HG03520 (cell line): ENCODE results near the gene SELENOK.

Source experiments
- ATAC-seq: cut with Tn5 transposase; IDR thresholded peaks from one replicate; pipeline ENCODE4 v1.9.1; 2021; ENCODE audit warnings: mild to moderate bottlenecking, moderate library complexity; ENCODE audit not compliant: unreplicated experiment

SELENOK gene

DNA sequence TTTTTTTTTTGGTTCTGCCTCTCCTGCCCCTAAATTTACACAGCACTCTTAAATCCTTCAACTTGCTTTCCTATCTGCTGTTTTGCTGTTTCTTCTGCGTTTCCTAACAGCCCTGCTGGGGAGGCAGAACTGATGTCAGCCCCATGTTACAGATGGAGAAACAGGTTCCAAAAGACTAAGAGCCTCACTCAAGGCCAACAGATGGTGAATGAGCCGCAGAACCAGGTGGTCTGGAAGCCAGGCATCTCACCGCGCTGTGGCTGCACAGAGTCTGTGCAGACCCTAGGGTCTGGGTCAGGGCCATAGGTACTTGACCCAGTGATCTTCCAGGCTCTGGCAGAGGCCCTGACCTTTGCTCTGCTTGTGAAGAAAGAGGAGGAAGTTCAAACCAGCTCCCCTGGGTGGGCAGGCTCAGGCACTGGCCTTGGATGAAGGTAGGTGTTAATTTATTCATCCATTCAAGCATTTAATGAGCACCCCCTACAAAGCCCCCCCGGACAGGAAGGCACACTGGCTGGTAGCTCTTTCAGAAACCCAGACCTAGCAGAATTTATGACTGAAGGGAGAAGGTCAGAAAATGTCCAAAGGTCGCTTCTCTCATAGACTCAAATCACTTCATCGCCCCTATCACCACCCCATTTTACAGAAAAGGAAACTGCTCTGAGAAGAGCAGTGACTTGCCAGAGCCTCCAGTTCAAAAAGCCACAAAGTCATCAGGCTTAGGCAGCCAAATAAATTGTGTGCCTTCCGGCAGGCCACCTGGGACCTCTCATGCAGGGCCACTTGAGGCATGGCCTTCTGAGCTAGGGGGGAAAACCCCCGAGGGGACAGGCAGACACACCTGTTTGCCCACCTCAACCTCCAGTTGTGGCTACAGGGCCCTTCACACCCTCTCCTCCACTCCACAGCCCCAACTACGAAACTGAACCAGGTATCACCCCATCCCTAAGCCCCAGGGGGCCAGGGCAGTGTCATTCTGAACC is 48.2 kb downstream of the SELENOK start:
- no peak for ATAC-seq

DNA sequence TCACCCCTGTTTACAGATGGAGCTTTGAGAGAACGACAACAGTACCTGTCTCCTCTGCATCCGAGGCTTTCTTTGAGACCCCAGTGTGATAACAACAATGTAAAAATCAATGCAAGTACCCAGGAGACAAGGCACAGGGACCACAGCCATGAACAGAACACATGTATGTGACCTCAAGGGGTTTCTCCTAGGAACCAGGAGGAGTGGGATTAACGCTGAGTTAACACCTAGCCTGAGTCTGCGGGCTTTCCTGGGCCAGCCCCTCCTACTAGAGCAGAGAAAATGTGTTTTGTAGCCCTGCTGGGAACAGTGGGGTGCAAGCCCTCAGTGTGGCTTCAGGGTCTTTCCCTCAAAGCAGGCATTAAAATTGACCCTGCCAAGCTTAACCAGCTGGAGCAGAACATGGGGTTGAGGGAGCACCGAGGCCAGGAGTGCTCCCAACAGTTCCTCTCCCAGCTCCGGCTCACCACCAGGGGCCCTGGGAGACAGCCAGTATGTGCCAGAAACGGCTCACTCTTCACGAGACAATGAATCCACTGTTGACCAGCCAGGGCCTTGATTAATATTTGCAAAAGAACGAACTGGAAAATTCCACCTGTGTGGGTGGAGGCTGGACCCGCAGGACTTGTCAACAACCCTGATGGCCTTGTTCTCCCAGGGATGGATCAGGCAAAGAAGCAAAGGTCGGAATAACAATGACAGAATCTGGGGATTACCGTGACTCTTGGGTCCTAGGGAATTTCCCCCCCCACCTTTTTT is 49.0 kb downstream of the SELENOK start:
- ATAC-seq: no peak

DNA sequence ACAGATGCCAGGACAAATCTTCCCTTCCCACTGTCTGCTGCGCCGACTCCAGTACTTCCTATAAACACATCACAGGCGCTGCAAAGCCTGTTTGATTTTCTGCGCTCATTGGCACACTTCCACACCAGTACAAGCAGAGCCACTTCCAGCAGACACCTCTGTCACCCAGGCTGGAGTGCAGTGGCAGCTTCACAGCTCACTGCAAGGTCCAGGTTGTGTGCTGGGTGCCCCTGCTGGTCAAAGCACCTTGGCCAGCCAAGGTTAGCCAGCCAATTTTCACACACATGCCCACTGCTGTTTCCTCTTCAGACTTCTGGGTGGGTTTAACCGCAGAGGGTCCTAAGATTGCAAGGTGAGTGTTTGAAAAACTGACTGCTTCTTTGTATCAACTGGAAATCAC is 50.4 kb downstream of the SELENOK start:
- ATAC-seq: no peak

DNA sequence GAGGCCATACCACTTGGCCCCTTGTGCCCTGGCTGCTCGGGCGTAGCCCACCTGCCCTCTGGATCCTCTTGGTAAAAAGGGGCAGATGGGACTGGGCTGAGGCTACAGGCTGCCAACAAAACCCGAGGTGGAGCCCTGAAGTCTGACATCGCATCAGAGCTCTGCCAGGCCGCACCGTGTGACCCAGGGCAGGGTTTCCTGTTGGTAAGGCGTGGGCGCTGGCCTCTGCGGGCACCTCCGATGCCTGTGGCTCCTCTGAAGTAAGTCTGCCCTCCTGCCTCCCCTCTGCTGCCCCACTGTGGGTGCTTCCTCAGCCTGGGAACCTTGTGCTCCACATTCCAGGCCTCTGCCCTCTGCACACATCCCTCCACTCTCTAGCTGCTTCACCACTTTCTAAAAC is 54.3 kb downstream of the SELENOK start:
- no peak for ATAC-seq

GRCh38 chr3:53836084-53836872 is 55.4 kb downstream of the SELENOK start:
- ATAC-seq: no peak

DNA sequence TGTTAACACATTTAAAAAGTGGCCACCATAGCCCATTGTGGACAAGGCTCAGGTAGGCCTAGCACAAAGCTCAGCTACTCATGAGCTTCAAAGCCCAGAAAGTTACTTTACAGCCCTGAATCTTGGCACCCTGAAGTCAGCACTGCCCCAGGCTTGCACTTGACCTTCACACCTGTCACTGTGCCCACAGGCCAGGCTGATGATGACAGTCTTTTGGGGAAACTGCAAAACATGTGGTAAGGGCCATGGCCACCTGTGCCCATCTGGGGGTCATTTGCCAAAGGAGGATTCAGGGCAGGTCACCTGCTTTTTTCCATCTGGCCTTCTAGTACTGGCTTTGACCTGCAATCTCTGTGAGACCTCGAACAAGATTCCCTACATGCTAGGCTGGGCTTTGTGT is 56.4 kb downstream of the SELENOK start:
- ATAC-seq: no peak

DNA sequence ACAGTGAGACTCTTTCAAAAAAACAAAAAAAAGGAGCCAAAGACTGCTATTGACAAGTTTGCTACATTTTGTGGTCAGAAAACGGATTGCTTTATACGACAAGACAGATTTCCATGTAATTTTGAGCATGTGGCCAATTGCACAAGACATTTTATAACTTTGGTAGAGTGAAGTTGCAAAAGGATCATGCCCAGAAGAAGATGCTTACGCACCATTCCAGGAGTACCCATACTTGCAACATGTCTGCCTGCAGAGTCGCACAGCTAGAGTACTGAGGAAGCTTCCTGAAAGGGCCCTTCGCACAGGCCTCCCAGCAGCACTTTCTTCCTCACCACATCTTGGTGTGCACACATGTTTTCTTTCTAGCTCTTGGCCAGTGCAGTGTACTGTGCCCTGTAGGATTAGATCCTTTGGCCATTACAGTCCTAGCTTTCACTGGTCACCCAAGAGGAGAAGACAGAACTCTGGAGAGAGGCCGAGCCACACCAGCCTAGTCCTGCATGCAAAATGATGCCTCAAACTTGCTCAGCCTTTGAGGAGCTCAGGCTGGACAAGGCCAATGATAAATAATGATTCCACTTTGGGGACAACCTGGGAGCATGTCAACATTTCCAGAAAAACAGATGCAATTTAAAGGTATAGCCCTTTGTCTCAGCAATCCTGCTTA is 57.1 kb downstream of the SELENOK start:
- ATAC-seq: no peak
